GM19099 (cell line): ENCODE results near the gene SC5D.

Experiments
- POLR2A ChIP-seq: IDR thresholded peaks from 3 replicates; pipeline ENCODE4 v1.6.1; 2011; ENCODE audit warnings: low read depth; ENCODE audit not compliant: insufficient read length; ENCODE audit errors: extremely low read depth

The SC5D gene

DNA sequence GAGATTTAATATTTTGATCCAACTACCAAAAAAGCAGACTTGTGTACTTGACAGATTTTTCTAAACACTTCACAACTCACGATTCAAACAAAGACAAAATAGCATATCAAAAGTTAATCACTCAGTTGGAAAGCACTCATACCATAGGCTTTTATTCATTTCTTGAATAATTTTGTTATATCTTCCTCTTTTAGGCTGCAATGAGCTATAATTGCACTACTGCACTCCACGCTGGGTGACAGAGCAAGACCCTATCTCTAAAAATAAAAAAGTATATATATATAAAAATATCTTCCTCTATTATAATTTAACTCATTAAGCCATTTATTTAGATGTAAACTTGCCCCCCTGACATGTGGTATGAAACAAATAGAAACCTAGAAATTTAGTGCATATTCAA lies 19.9 kb downstream of the SC5D start:
- TF ChIP-seq POLR2A = no peak

DNA sequence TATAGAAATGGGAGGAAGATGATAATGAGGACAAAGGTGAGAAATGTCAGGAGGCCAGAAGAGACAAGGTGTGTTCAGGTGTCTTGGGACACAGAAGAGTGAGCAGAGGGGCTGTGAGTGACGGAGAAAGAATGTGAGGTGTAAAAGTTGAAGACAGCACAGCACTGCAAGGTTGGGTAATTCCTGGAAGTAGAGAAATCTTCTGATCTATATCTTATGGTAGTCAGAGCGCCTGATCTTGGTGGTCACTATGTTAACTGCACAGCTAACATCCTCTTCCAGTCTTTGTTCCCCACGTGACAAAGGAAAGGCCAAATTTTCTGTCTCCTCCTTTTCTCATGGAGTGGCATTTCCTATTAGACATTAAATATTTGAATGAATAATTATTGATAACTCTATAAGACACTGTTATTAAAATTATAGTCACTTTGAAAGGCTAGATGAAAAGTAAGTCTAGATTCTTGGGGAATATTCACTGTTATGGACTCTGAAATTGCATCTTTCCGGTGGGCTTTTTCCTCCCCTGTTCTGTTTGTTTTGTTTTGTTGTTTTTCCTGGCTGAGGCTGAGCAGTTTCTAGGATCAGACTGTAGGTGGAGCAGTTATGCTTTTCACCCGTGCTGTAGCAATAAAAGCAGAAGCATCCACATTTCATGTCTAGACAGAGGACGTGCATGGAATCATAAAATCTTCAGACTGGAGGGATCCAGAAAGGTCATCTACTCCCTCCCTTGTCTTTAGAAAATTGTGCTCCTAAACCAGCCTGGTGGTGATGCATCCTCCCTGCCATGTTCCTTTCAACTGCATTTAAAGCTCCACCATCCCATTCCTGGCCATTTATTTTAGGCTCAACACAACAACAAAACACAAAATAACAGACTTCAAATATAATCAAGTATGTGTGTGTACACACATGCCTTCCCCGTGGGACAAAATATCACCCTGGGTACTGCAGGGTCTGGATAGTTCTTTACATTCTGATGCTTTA lies 26.6 kb downstream of the SC5D start:
- no peak for TF ChIP-seq POLR2A

DNA sequence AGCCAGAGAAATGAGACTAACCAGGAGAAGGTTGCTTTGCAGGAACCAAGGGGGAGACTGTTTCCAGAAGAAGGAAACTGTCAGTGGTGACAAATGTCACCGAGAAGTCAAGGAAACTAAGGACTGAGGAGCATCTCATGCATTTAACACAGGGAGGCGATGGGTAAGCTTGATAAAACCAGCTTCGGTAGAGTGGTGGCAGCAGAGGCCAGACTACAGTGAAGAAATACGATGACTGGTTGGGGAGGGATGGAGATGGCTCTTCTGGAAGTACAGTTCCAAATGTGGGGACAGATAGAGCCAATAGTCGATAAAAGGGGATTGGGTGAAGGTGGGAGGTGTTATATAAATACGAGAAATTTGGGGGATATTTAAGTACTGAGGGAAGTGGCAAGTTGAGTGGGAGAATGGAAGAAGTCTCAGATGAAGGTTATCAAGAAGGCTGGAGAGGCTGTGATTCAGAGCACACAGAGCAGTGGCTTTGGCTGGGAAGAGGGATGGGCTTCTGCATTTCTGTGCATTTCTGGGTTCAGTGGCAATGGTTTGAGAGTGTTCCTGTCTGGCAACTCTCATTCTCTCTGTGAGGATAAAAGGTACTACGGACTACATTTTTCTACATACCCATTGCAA lies 29.2 kb downstream of the SC5D start:
- no peak for TF ChIP-seq POLR2A

DNA sequence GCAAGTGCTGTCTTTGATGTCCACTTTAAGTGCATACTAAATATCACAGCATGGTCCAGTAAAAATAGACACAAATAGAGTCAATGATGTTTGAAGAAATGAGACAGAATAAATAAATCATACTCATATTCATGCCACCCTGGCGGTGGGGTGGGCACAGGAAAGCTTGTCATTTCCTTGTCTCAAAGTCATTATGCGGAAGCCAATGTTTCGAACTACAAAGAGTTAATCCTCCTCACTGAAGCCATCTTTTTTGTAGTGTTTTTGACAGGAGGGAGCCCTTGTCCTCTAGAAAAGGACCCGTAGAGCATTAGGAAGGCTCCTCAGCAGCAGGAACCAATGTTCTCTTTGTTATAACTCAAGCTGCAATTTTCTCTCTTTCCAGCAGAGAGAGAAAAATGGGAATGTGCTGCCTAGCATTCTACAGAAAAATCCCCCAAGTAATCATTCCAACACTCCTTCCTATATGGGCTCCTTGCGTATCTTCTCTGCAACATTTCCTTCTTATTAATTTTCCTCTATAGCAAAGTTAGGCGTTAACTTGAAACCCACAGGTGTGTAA lies 30.6 kb downstream of the SC5D start:
- no peak for TF ChIP-seq POLR2A

DNA sequence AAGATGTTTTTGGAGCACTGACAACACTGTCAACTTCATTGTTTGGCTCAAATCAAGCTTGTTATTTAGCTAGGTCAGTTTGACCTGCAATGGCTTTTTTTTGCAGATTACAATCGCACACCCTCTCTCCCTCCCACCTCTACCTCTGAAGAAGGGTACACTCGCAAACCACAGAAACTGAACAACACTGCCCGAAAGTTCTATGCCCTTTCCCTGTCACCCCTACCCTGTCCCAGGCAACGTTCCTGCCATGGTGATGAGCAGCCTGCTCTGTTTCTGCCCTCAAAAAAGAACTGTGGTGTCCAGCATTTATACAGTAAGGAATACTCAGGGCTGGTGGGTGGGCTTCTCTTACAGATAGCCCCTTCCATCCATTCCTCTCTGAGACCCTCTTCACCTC lies 33.7 kb downstream of the SC5D start:
- no peak for TF ChIP-seq POLR2A

DNA sequence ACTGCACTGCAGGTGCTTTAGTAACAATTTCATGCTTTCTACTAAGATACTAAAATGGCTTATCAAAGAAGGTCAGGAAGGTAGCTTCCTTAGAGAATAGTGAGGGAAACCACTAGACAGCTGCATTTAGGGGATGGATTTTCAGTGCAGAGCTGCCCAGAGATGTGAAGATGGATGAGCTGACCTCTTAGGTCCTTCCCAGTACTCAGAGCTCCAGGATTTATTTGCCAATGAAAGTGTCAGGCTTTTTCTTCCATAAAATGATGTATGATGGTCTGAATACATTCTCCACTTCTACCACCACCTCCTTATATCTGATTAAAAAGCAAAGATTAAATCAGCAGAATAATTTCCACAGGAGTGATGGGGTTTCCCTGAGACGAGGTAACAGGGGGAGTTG lies 35.0 kb downstream of the SC5D start:
- no peak for TF ChIP-seq POLR2A

DNA sequence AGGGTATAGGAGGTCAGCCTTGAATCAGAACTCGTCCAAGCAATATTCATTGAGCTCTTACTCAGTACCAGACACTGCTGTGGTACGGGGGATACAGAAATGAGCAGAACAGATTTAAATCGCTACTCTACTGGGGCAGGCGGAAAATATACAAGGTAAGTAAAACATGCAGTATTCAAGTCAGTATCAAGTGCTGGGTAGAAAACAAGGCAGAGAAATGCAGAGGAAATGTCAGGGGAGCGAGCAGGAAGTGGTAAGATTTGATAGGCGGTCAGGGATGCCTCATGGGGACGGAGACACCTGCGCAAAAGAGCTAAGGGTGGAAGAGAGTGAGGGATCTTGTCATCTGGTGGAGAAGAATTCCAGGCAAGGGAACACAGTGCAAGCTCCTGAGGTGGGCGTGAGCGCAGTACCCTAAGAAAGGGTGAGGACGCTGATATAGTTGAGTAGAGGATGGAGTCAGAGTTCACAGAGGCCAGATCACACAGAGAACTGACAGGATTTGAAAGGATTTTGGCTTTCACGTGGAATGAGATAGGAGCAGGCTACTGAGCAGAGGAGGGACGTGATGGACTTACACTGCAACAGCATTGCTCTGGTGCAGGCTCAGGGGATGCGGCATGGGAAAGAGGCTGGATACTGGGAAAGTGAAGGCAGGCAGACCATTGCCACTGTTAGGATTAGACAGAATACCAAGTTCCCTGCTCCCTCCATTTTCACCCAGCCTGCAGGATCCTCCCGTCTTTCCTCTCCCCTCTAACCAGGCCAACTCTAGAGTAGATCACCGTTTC lies 35.8 kb downstream of the SC5D start:
- no peak for TF ChIP-seq POLR2A

DNA sequence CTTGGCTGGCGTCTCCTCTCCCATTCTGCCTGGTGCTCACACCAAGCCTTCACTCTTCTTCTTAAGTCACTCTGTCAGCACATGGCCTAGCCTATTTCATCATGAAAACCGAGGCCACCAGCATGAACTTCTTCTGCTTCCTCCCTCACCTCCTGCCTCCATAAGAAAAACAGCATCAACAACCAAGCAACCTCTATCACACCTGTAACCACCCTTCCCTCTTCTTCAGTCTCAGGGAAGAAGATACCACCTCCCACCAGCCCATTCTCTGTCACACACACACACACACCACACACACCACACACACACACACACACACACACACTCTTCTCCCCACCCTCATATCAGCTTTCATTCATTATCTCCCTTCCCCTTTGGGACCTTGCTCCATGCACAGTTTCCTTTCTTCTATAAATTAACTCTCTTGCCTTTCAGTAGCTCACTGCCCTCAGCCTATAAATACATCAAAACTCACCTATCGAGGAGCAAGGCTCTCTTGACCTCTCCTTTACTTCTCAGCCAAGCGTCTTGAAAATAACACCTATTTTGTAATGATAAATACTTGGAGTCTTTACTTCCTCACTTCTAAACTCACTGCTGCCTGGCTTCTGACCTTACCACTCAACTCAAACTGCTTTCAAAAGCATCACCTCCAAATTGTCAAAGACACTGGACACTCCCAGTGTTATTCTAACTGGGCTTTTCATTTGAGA lies 36.6 kb downstream of the SC5D start:
- TF ChIP-seq POLR2A = no peak

DNA sequence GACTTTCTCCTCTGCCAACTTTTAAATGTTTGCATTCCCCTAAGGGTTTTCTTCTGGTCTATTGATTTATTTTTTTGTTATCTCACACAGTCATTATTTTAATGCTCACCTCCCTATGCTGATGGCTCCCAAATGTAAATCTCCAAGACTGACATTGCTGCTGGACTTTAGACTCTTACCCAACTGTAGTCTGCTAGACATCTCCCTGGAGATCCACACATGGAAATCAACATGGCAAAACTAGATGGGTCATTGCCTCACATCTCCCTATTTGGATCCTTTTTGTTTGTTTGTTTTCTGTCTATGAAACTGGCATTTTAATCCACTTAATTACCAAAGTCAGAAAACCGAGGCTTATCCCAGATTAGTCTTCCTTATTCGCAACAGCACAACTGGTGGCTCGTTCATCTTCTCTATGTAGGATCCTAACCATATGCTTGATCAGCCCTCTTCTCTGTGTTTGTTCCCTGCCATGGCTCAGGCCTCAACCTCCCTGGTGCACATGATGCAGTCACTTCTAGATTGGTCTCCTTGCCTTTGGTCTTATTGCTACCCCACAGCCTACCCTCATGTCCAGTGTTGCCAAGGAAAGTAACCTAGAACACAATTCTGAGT lies 37.3 kb downstream of the SC5D start:
- TF ChIP-seq POLR2A = no peak

DNA sequence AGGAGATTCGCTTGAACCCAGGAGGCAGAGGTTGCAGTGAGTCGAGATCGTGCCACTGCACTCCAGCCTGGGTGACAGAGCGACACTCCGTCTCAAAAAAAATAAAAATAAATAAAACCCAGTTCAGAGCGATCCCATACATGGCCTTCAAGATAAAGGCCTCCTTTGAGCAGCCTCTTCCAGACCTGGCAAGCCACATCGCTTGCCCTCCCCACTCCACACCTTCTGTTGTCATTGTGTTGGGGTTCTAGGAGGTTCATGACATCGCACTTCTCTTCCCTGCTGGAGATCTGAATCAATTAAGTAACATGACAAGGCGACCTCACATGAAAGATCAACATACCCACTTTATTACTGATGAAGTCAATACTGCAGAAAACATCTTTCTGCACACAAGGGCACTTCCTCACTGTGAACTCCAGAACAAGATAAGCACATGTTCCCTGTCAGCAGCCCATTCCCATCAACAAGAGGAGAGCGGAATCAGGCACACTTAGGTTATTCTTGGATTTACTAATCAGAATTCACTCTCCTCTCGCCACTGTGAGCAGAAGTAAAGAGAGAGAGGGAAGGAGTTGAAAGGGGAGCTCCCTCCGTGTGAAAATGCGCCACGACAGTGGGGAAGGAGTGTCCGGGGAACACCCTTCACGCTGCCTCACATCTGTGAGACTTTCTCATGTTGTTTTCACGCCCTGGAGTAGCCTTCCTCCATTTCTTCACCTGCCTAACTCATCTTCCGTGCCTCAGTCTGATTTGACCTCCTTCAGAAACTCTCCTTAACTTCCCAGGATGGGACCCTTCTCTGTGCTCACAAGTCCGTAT lies 38.3 kb downstream of the SC5D start:
- TF ChIP-seq POLR2A = no peak

DNA sequence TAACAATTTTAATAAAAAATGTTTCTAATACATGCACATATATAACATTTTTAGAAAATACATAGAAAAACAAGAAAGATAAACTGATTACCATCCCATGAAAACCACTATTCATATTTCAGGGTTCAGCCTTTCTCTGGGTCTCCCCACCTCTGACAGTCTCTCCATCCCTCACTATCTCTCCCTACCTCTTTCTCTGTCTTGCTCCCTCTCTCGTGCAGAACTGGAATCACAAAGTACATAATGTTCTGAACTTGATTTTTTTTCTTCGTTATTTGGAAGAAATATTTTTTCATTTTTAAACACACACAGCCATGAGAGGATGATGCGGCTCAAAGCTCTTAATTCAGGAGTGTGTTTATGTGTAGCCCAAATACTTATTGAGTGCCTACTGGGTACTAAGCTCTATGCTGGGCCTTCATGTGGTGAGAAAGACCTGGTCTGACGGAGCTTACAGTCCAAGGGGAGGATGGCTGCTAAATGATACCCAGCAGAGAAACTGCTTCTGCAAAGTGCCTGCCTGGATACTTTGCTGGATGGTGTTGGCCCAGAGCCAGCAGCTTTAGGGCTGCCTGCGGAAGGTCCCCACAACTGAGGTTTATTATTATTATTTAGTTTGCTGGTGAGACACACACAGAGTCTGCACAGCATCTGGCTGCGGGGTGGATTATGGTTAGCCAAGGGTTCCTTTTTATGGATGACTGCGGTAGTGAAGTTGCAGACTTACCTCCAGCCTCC lies 42.6 kb downstream of the SC5D start:
- TF ChIP-seq POLR2A = no peak

DNA sequence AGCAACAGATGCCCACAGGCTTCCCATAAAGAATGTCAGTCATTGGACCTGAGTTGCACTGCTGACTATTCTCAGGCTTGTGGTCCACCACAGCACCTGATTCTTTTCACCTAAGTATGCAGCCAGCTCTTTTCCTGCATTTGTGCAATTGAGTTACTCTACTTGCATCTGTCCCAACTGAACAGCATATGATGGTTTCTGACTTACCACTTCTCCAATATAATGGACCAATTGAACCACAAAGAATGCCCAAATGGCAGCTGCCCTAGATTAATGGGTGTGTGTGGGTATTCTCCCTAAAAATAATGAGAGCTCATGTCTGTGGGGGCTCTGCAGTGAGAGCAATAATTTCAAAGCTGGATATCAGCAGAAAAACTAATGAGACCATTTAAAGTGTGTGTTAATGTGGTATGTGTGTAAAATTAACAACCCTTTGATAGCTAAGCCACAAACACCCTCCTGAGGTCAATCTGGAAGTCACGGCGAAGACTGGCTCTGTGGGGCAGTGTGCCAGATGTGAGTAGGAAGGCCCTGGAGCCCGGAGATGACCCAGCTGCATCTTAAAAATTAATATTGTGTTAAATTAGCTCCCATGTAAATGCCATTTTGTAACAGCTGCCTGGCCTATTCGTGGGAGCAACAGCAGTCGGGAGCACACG lies 43.8 kb downstream of the SC5D start:
- no peak for TF ChIP-seq POLR2A

DNA sequence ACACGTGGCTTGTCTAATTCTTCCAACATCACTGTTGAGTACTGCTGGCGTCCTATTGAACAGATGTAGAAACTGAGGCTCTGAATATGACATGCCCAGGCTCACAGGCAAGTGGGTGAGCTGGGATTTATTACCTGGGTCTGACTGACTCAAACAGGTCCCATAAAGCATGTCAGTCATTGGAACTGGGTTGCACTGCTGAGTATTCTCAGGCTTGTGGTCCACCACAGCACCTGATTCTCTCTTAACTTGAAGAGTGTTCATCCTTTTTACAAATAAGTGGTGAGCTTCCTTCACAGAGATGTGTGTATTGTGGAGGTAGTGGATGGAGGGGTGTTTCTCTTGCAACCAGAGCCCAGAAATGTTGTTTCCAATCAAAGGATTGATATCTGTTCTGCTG lies 44.5 kb downstream of the SC5D start:
- no peak for TF ChIP-seq POLR2A
